CD4-positive, CD25-positive, alpha-beta regulatory T cell (primary cell): ENCODE results near the gene ATP8A1. TPM values are rescaled to one million over a fixed set of nuclear protein-coding genes. Genes with fewer than 3 reads are reported as not detected.
"Not testable (repeated sequence)": the region's sequence is repeated elsewhere in the genome, so short reads cannot be mapped to it uniquely, and the experiment has no call there.

Experiments used
- ATAC-seq, 2 donors: fragments of 150-1000 bp; cut with Tn5 transposase; one replicate each; pipeline ENCODE4 v1.10.0; 2021; ENCODE audit warnings: low read depth in 2 of 2, moderate number of reproducible peaks in 2 of 2, moderate library complexity in 1 of 2
- DNase-seq, 3 donors: peaks; one replicate each; pipeline versions ENCODE4 v3.0.0 to v3.0.0-alpha.2; 2012 to 2022; ENCODE audit warnings: mixed read lengths in 1 of 3
- H3K27ac ChIP-seq: one replicate; pipeline ENCODE4 v1.7.0; 2013; ENCODE audit warnings: mild to moderate bottlenecking, low read length; ENCODE audit not compliant: insufficient read depth, poor library complexity, severe bottlenecking
- H3K27me3 ChIP-seq: one replicate; pipeline ENCODE4 v1.7.0; 2013; ENCODE audit warnings: low read length; ENCODE audit not compliant: control insufficient read depth, insufficient read depth
- H3K36me3 ChIP-seq: one replicate; pipeline ENCODE4 v1.7.0; 2013; ENCODE audit warnings: mild to moderate bottlenecking, low read length, moderate library complexity; ENCODE audit not compliant: control insufficient read depth, insufficient read depth
- H3K4me1 ChIP-seq: 2 replicates; pipeline ENCODE4 v1.7.0; 2013; ENCODE audit warnings: mild to moderate bottlenecking, low read length; ENCODE audit not compliant: insufficient read depth, control insufficient read depth, poor library complexity, severe bottlenecking
- H3K4me3 ChIP-seq: one replicate; pipeline ENCODE4 v1.7.0; 2013; ENCODE audit warnings: low read depth, mild to moderate bottlenecking, low read length, moderate library complexity
- H3K9me3 ChIP-seq, 2 experiments: 1 replicate in 1 of 2; 2 replicates in 1 of 2; pipeline ENCODE4 v1.7.0; 2013; ENCODE audit warnings: low read length in 2 of 2, mild to moderate bottlenecking in 1 of 2, moderate library complexity in 1 of 2; ENCODE audit not compliant: control insufficient read depth in 2 of 2
- H3K27ac Mint-ChIP-seq, 3 donors: one replicate each; pipeline ENCODE4 v1.8.0; 2020 to 2022; ENCODE audit warnings: mild to moderate bottlenecking in 3 of 3, mixed read lengths in 3 of 3, moderate library complexity in 2 of 3
- H3K27me3 Mint-ChIP-seq: one replicate; pipeline ENCODE4 v1.8.0; 2022; ENCODE audit warnings: mild to moderate bottlenecking, mixed read lengths
- H3K36me3 Mint-ChIP-seq: one replicate; pipeline ENCODE4 v1.8.0; 2020; ENCODE audit warnings: mixed read lengths
- H3K4me1 Mint-ChIP-seq, 4 donors: one replicate each; pipeline ENCODE4 v1.8.0; 2020 to 2022; ENCODE audit warnings: mixed read lengths in 4 of 4, mild to moderate bottlenecking in 1 of 4
- H3K4me3 Mint-ChIP-seq, 4 donors: one replicate each; pipeline ENCODE4 v1.8.0; 2020 to 2022; ENCODE audit warnings: mild to moderate bottlenecking in 4 of 4, mixed read lengths in 4 of 4, moderate library complexity in 3 of 4
- H3K9me3 Mint-ChIP-seq, 7 donors: one replicate each; pipeline ENCODE4 v1.8.0; 2020 to 2022; ENCODE audit warnings: mixed read lengths in 7 of 7, mild to moderate bottlenecking in 3 of 7, moderate library complexity in 2 of 7
- polyA plus RNA-seq, 4 donors: library from polyadenylated mRNA; unstranded; fragments of 300-500 nt; fragmentation: Illumina TruSeq; gene quantifications; one replicate each; pipeline ENCODE4 v1.2.3, GENCODE V29; 2021
- total RNA-seq: library from RNA; stranded (reverse); gene quantifications from one replicate; pipeline ENCODE4 v1.2.3, GENCODE V29; 2022

The ATP8A1 gene
- total and polyA plus RNA-seq, 5 donors from 2014 or later = 6.3 to 49.9 (median 8.1) TPM

- Mint-ChIP-seq H3K9me3 (peaks cover 0 to 2% (median 0%) of the 10 kb centered on the region in 7 donors), H3K36me3 (no peaks in the 10 kb centered on the region), H3K27me3 (peaks cover 18% of the 10 kb centered on the region), H3K27ac (peak overlapping the region in 1 of 3 donors; percentile 43), H3K4me1 (no peaks in the 10 kb centered on the region), H3K4me3 (no peak overlapping the region)
- no peaks in the 10 kb centered on the region for H3K9me3 ChIP-seq
- no peak overlapping the region for H3K27ac ChIP-seq
- H3K4me3 ChIP-seq = no peak overlapping the region
- H3K27me3 ChIP-seq = peaks cover 10% of the 10 kb centered on the region
- DNase-seq (no peak), ATAC-seq (no peak)
- H3K4me1 ChIP-seq = no peaks in the 10 kb centered on the region
- no peaks in the 10 kb centered on the region for H3K36me3 ChIP-seq
Observed at GRCh38 chr4:42390622-42391354, 266.1 kb downstream of the ATP8A1 start.

GRCh38 chr4:42385516-42385915 is 271.4 kb downstream of the ATP8A1 start:
- no peak for ATAC-seq
- Mint-ChIP-seq H3K4me3 (no peak overlapping the region), H3K4me1 (no peaks in the 10 kb centered on the region)

GRCh38 chr4:42381666-42382065 is 275.2 kb downstream of the ATP8A1 start:
- Mint-ChIP-seq H3K27ac (no peak overlapping the region), H3K9me3 (peaks cover 0 to 2% (median 0%) of the 10 kb centered on the region in 7 donors), H3K36me3 (no peaks in the 10 kb centered on the region), H3K4me1 (no peaks in the 10 kb centered on the region), H3K27me3 (peaks cover 8% of the 10 kb centered on the region), H3K4me3 (no peak overlapping the region)
- ATAC-seq (no peak), DNase-seq (no peak)
- no peaks in the 10 kb centered on the region for H3K9me3 ChIP-seq
- no peak overlapping the region for H3K27ac ChIP-seq
- no peaks in the 10 kb centered on the region for H3K36me3 ChIP-seq
- H3K4me3 ChIP-seq = no peak overlapping the region
- H3K4me1 ChIP-seq = no peaks in the 10 kb centered on the region
- H3K27me3 ChIP-seq = peaks cover 4% of the 10 kb centered on the region

More at GRCh38 chr4:42385516-42385915, 271.4 kb downstream of the ATP8A1 start:
- Mint-ChIP-seq H3K27ac (no peak overlapping the region), H3K27me3 (no peaks in the 10 kb centered on the region), H3K36me3 (no peaks in the 10 kb centered on the region), H3K9me3 (peaks cover 0 to 2% (median 0%) of the 10 kb centered on the region in 7 donors)
- peaks cover 2% of the 10 kb centered on the region for H3K27me3 ChIP-seq
- H3K27ac ChIP-seq = no peak overlapping the region
- H3K9me3 ChIP-seq = no peaks in the 10 kb centered on the region
- H3K36me3 ChIP-seq = no peaks in the 10 kb centered on the region
- H3K4me1 ChIP-seq = no peaks in the 10 kb centered on the region
- no peak for DNase-seq
- H3K4me3 ChIP-seq = no peak overlapping the region

- no peak overlapping the region for H3K4me3 Mint-ChIP-seq
- no peak overlapping the region for H3K4me3 ChIP-seq
- no peaks in the 10 kb centered on the region for H3K36me3 Mint-ChIP-seq
Observed at GRCh38 chr4:42377497-42377896, 279.4 kb downstream of the ATP8A1 start.

GRCh38 chr4:42372303-42372702 is 284.6 kb downstream of the ATP8A1 start:
- not testable (repeated sequence) for H3K36me3 ChIP-seq, H3K9me3 Mint-ChIP-seq, H3K9me3 ChIP-seq, H3K4me1 Mint-ChIP-seq, H3K4me3 ChIP-seq, H3K27ac ChIP-seq, H3K4me1 ChIP-seq, H3K4me3 Mint-ChIP-seq, DNase-seq, H3K27ac Mint-ChIP-seq, H3K36me3 Mint-ChIP-seq, ATAC-seq, H3K27me3 ChIP-seq
- peaks cover 12% of the 10 kb centered on the region for H3K27me3 Mint-ChIP-seq

More at GRCh38 chr4:42377497-42377896, 279.4 kb downstream of the ATP8A1 start:
- Histone ChIP-seq H3K27ac (no peak overlapping the region), H3K9me3 (no peaks in the 10 kb centered on the region), H3K4me1 (no peaks in the 10 kb centered on the region), H3K27me3 (peaks cover 4% of the 10 kb centered on the region), H3K36me3 (no peaks in the 10 kb centered on the region)
- H3K27ac Mint-ChIP-seq = no peak overlapping the region
- peaks cover 17% of the 10 kb centered on the region for H3K27me3 Mint-ChIP-seq
- no peaks in the 10 kb centered on the region for H3K4me1 Mint-ChIP-seq
- ATAC-seq (no peak), DNase-seq (no peak)
- H3K9me3 Mint-ChIP-seq = peaks cover 0 to 3% (median 0%) of the 10 kb centered on the region in 7 donors

GRCh38 chr4:42371305-42372252 is 285.3 kb downstream of the ATP8A1 start:
- ATAC-seq (no peak), DNase-seq (peak in 2 of 3 donors; percentile 3 to 50)
- Mint-ChIP-seq H3K27ac (no peak overlapping the region), H3K9me3 (peaks cover 0 to 4% (median 0%) of the 10 kb centered on the region in 7 donors), H3K36me3 (no peaks in the 10 kb centered on the region), H3K27me3 (peaks cover 8% of the 10 kb centered on the region), H3K4me1 (no peaks in the 10 kb centered on the region), H3K4me3 (no peak overlapping the region)
- Histone ChIP-seq H3K36me3 (no peaks in the 10 kb centered on the region), H3K27ac (no peak overlapping the region), H3K27me3 (no peaks in the 10 kb centered on the region), H3K4me1 (no peaks in the 10 kb centered on the region), H3K4me3 (no peak overlapping the region), H3K9me3 (no peaks in the 10 kb centered on the region)

GRCh38 chr4:42369489-42369888 is 287.4 kb downstream of the ATP8A1 start:
- ATAC-seq = no peak
- no peaks in the 10 kb centered on the region for H3K36me3 ChIP-seq
- H3K27me3 Mint-ChIP-seq = peaks cover under 1% of the 10 kb centered on the region
- H3K4me1 Mint-ChIP-seq = no peaks in the 10 kb centered on the region
- H3K36me3 Mint-ChIP-seq = no peaks in the 10 kb centered on the region
- no peak overlapping the region for H3K27ac Mint-ChIP-seq
- peaks cover 0 to 3% (median 0%) of the 10 kb centered on the region in 7 donors for H3K9me3 Mint-ChIP-seq
- no peaks in the 10 kb centered on the region for H3K9me3 ChIP-seq
- H3K4me3 Mint-ChIP-seq = no peak overlapping the region
- H3K4me1 ChIP-seq = no peaks in the 10 kb centered on the region
- H3K27me3 ChIP-seq = no peaks in the 10 kb centered on the region
- no peak overlapping the region for H3K27ac ChIP-seq
- no peak overlapping the region for H3K4me3 ChIP-seq
- DNase-seq = no peak
